ENCODE data around the gene MAP1LC3B2.

The MAP1LC3B2 gene

GRCh38 chr12:116559162-116559935 lies at the start of gene MAP1LC3B2:
Gene MAP1LC3B2 (plus strand): TSS chr12:116559381. CDS start chr12:116575943, 16,562 bp downstream.
- no peak for DNase-seq

GRCh38 chr12:116513944-116514343 lies 45.2 kb upstream of the MAP1LC3B2 start:
- DNase-seq = peak in 1 of 2 experiments; percentile 46

- DNase-seq = no peak
Observed at GRCh38 chr12:116515684-116516083, 43.5 kb upstream of the MAP1LC3B2 start.

- DNase-seq = no peak
Observed at GRCh38 chr12:116516657-116517056, 42.5 kb upstream of the MAP1LC3B2 start.

GRCh38 chr12:116517431-116518045 lies 41.6 kb upstream of the MAP1LC3B2 start:
- no peak for DNase-seq

GRCh38 chr12:116520225-116520760 lies 38.9 kb upstream of the MAP1LC3B2 start:
- no peak for DNase-seq

- no peak for DNase-seq
Observed at GRCh38 chr12:116520801-116521471, 38.2 kb upstream of the MAP1LC3B2 start.

- DNase-seq = no peak
Observed at GRCh38 chr12:116524311-116524710, 34.9 kb upstream of the MAP1LC3B2 start.

GRCh38 chr12:116524964-116525379 lies 34.2 kb upstream of the MAP1LC3B2 start:
- DNase-seq = no peak

GRCh38 chr12:116525418-116526001 lies 33.7 kb upstream of the MAP1LC3B2 start:
- no peak for DNase-seq

- DNase-seq = no peak
Observed at GRCh38 chr12:116528065-116528464, 31.1 kb upstream of the MAP1LC3B2 start.

GRCh38 chr12:116528498-116528897 lies 30.7 kb upstream of the MAP1LC3B2 start:
- DNase-seq = no peak

- DNase-seq = no peak
Observed at GRCh38 chr12:116529048-116529447, 30.1 kb upstream of the MAP1LC3B2 start.

GRCh38 chr12:116529686-116530085 lies 29.5 kb upstream of the MAP1LC3B2 start:
- no peak for DNase-seq

GRCh38 chr12:116532428-116532827 lies 26.8 kb upstream of the MAP1LC3B2 start:
- no peak for DNase-seq

- peak; percentile 44 to 79 for DNase-seq
Observed at GRCh38 chr12:116532986-116533342, 26.2 kb upstream of the MAP1LC3B2 start.

- peak; percentile 73 to 79 for DNase-seq
Observed at GRCh38 chr12:116533343-116534251, 25.6 kb upstream of the MAP1LC3B2 start.

- no peak for DNase-seq
Observed at GRCh38 chr12:116534311-116535121, 24.7 kb upstream of the MAP1LC3B2 start.

- DNase-seq = no peak
Observed at GRCh38 chr12:116535241-116535640, 23.9 kb upstream of the MAP1LC3B2 start.

GRCh38 chr12:116537101-116537904 lies 21.9 kb upstream of the MAP1LC3B2 start:
- no peak for DNase-seq
